Measurements from ENCODE around the gene ASPM. TPM values are rescaled to one million over a fixed set of nuclear protein-coding genes. Genes with fewer than 3 reads are reported as not detected.
"Not testable (repeated sequence)": the region's sequence is repeated elsewhere in the genome, so short reads cannot be mapped to it uniquely, and the experiment has no call there.

ASPM gene
- total RNA-seq, 2 donors from 2014 or later: 59.0 to 61.5 TPM

GRCh38 chr1:197034631-197035339 lies 111.7 kb downstream of the ASPM start:
- not testable (repeated sequence) for H3K4me1 Mint-ChIP-seq; H3K4me3 Mint-ChIP-seq; ATAC-seq (replicated peaks); H3K27ac Mint-ChIP-seq; H3K36me3 Mint-ChIP-seq (ENCODE audit: low read depth); H3K9me3 Mint-ChIP-seq
- H3K27me3 Mint-ChIP-seq: peaks cover 14% of the 10 kb centered on the region

Other genes with a start within 250 kb of the ASPM start
- gene CFHR2, start 202.9 kb downstream of the ASPM start, total RNA-seq: not detected
- not detected for gene CFHR5, start 169.1 kb downstream of the ASPM start, total RNA-seq
- under 1 TPM in 1 of 2 donors, not detected in 1; 0.13 TPM for gene F13B, start 79.4 kb downstream of the ASPM start, total RNA-seq
- gene ZBTB41, start 54.6 kb upstream of the ASPM start, total RNA-seq: 10 to 100 TPM in 1 of 2 donors, 1 to 10 TPM in 1; 5.9 to 13.4 TPM
- gene CRB1, start 121.6 kb upstream of the ASPM start, total RNA-seq: under 1 TPM in 1 of 2 donors, not detected in 1; 0.58 TPM

All from activated T-helper 17 cell treated with anti-CD3 and anti-CD28 coated beads, Interleukin-2, amount 50 U/mL, for 72 hours (primary cell).